Fibroblast of mammary gland (primary cell): Measurements from ENCODE around the gene ASCC1.
A peak's percentile ranks its signal among the peaks of the same experiment; 100 is the strongest.

Experiments used
- DNase-seq: peaks from one replicate; pipeline ENCODE4 v3.0.0-alpha.2; 2010; ENCODE audit warnings: low read depth
- H3K4me3 ChIP-seq: 2 replicates; pipeline ENCODE4 v1.5.1; 2011; ENCODE audit warnings: low read depth, mild to moderate bottlenecking, low read length, moderate library complexity; ENCODE audit not compliant: control insufficient read depth
- TF ChIP-seq, protein P1 (sequence below): conservative IDR thresholded peaks from 2 replicates; pipeline ENCODE4 v1.5.1; 2011; ENCODE audit warnings: low read depth, low read length, inconsistent platforms; ENCODE audit not compliant: control insufficient read depth, insufficient read depth

ASCC1 gene

DNA sequence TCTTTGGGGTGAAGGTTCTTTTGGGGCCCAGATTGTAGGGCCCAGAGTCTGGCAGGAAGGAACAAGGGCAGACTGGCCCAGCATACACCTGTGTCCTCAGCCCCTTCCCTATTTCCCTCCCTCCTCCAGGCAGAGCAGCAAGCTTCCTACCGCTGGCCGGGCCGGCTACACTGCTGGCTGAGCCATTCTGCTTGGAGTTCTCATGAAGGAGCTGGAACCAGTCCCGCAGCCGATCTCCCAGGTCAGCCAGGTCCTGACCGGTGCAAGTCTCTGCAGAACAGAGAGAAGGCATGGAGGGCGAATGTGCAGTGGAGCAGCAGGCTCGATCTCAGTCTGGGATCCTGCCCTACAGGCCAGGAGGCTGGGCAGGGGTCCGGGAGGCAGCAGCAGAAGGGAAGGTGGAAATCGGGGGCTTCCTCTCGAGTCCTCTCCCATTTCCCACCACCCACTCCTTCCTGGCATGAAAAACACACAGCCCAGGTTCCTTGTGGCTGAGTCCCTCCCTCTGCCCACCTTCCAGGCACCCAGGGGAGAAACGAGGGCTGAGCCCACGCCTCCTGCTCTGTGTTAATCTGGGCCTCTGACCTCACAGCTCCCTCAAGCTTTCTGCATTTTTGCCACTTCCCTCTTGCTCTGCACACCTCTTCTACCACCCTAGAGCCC, 148.5 kb downstream of the ASCC1 start:
- no peak for DNase-seq
- TF ChIP-seq, protein P1, sequence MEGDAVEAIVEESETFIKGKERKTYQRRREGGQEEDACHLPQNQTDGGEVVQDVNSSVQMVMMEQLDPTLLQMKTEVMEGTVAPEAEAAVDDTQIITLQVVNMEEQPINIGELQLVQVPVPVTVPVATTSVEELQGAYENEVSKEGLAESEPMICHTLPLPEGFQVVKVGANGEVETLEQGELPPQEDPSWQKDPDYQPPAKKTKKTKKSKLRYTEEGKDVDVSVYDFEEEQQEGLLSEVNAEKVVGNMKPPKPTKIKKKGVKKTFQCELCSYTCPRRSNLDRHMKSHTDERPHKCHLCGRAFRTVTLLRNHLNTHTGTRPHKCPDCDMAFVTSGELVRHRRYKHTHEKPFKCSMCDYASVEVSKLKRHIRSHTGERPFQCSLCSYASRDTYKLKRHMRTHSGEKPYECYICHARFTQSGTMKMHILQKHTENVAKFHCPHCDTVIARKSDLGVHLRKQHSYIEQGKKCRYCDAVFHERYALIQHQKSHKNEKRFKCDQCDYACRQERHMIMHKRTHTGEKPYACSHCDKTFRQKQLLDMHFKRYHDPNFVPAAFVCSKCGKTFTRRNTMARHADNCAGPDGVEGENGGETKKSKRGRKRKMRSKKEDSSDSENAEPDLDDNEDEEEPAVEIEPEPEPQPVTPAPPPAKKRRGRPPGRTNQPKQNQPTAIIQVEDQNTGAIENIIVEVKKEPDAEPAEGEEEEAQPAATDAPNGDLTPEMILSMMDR, result no peak
- H3K4me3 ChIP-seq, result no peak overlapping the region

DNA sequence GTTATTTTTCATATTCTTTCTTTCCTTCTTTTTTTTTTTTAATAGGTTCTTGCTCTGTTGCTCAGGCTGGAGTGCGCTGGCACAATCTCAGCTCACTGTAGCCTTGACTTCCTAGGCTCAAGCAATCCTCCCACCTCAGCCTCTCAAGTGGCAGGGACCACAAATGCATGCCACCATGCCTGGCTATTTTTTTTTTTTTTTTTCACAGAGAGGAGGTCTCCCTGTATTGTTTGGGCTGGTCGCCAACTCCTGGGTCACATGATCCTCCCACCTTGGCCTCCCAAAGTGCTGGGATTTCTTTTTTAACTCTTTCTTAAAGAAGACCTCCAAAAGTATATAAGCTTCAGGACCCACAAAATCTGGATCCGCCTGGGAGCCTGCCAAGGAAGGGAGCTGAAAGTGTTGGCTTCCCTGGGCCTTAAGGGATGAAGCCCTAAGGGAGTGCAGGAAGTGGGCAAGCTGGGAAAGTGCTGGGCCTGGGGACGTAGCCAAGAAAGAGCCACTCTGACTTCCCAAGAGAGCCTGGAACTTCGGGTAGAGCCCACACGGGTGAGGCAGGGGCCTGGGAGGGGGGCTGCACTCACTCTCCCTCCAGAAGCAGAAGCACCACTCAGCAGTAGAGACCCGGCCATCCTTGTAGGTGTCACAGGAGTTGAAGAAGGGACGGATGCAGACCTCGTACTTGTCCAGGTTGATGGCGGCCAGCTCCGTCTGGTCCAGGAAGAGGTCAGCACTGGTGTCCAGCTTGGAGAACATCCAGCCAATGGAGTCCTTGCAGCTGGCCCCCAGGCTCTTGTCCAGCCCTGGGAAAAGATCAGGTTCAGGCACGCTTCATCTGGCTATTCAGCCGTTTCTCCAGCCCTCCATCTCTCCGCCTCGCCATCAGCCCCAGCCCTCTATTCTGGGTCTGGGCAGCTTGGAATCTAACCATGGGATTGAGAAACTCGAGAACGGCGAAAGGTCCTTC, 149.5 kb downstream of the ASCC1 start:
- no peak overlapping the region for H3K4me3 ChIP-seq
- TF ChIP-seq, protein P1, result no peak
- DNase-seq, result no peak

DNA sequence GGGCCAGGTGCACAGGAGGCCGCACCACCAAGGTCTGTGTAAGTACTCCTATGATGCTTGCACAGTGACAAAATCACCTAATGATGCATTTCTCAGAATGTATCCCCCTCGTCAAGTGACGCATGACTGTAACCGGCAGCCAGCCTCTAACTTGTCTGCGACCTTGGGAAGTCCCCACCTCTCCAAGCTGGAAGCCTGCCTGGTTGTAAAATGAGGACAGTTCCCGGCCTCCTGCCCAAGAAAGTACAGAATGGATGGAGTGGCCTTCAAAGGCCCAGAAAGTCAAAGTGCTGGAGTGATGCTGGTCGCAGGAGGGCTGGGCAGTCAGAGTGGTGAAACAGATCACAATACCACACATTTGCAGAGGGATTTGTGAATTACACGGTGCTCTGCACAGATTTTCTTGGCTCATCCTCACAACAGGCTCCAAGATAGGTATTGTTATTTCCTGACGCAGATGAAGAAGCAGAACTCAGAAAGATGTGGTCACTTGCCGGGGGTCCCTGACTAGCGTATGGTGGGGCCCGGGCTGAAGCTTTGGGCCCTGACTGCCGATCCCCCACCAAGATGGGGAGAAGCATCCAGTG, 150.5 kb downstream of the ASCC1 start:
- no peak overlapping the region for H3K4me3 ChIP-seq
- TF ChIP-seq, protein P1, result no peak
- DNase-seq, result peak; percentile 6

DNA sequence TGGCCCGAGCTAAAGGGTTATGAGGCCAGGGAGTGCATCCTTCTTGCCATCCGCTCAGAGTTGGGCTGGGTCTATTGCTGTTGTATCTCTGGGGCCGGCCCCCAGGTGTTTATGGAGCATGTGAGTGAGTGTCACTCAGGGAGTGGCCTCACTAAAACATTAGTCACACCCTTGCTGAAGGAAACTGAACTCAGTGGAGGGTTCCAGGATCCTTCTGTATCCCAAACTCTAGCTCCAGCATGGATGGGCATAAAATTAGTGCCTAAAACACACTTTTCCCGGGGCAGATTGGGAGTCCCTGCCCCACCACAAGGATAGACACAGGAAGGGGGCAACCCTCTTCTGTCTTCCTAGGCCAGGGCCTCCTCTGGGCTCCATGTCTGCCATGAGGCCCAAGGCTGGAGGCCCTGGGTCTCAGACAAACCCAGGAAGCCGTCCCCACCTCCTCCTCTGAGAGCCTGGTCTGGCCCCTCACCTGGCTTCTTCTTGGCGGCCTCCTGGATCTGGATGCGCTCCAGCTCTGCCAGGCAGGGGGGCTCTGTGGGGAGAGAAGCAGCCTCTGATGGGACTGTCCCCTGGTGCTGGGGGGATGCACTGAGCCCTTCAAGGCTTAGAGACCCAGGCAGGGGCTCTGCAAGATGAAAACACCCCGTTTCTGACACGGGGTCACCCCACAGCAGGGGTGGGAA, 152.2 kb downstream of the ASCC1 start:
- no peak overlapping the region for H3K4me3 ChIP-seq
- TF ChIP-seq, protein P1, result no peak
- peak; percentile 11 for DNase-seq

DNA sequence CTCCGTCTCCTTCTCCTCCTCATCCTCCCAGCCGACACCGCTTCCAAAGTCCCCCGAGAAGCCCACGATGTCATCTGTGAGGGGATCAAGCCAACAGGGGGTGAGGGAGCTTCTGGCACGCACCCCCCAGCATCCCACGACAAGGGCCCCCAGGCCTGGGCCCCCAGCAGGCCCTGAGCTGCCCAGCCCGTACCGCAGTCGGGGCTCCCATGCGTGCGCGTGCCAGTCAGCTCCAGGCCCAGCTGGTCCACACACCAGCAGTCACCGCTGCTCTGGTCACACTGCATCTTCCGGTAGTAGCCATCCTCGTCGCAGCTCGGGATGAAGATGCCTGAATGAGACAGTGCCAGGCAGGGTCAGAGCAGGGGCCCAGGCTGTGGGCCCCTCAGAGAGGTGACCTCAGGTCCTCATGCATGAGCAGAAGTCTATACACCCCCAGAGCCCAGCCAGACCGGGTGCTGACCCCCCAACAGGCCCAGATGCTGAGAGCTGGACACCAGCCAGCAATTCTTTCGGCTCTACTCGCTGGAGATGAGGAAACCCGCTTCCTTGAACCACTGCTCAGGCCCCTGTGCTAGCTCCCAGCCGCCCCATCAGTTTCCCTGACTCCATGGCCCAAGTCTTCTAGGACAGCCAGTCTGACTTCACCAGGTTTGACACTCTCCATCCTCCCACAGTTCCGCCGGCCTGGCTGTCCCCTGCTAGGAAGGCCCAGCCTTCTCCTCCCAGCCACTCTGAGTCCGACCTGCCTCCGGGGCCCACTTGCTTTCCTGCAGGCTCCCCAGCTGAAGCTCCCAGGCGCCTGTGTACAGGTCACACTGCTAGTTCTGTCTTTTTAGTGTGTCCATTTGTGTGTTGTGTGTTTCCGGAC, 153.0 kb downstream of the ASCC1 start:
- no peak for DNase-seq
- TF ChIP-seq, protein P1, result no peak
- no peak overlapping the region for H3K4me3 ChIP-seq

DNA sequence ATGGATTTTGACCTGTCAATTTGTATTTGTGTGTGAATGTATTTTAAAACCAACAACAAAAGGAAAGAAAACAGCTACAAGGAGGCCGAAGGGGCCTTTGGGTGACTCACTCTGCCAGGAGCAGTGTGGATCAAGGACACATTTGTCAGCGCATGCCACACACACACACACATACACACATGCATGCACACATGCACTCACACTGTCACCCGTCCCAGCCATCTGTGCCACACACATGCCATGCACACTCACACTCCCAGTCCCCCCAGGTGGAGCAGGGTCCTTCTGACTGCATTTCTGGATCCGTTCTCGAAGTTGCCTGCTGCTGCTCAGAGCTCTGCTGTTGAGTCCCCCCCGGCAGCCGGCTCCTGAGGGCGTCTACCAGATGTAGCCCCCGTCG, 153.7 kb downstream of the ASCC1 start:
- TF ChIP-seq, protein P1, result no peak
- DNase-seq, result no peak
- H3K4me3 ChIP-seq, result no peak overlapping the region
